Renal cortex interstitium (tissue), 11 donors: Measurements from ENCODE around the gene SYCP2L. TPM values are rescaled to one million over a fixed set of nuclear protein-coding genes. Genes with fewer than 3 reads are reported as not detected.
"Not testable (repeated sequence)": the region's sequence is repeated elsewhere in the genome, so short reads cannot be mapped to it uniquely, and the experiment has no call there.

Source experiments
- DNase-seq, 11 donors: peaks; one replicate each; pipeline ENCODE4 v3.0.0-alpha.2; 2013; ENCODE audit warnings: low read depth in 9 of 11, low spot score in 4 of 11; ENCODE audit errors: extremely low read depth in 1 of 11
- polyA plus RNA-seq, 3 donors: library from polyadenylated mRNA; unstranded; fragments of 120-200 nt; gene quantifications; one replicate each; pipeline ENCODE4 v1.2.1, GENCODE V29; 2013; ENCODE audit not compliant: insufficient read length in 3 of 3

Gene SYCP2L
- polyA plus RNA-seq, 3 donors = 3.4 to 6.1 (median 3.7) TPM

- DNase-seq = no peak
Observed at GRCh38 chr6:10874207-10874606, 12.6 kb upstream of the SYCP2L start.

- DNase-seq = no peak
Observed at GRCh38 chr6:10875026-10875425, 11.8 kb upstream of the SYCP2L start.

GRCh38 chr6:10877012-10877411 is 9.8 kb upstream of the SYCP2L start:
- DNase-seq = no peak

GRCh38 chr6:10877871-10878270 is 9.0 kb upstream of the SYCP2L start:
- no peak for DNase-seq

- no peak for DNase-seq
Observed at GRCh38 chr6:10880366-10880765, 6.5 kb upstream of the SYCP2L start.

GRCh38 chr6:10882253-10882630 is 4.6 kb upstream of the SYCP2L start:
- DNase-seq = not testable (repeated sequence)

- no peak for DNase-seq
Observed at GRCh38 chr6:10882657-10883171, 4.1 kb upstream of the SYCP2L start.

GRCh38 chr6:10883312-10884244 is 3.3 kb upstream of the SYCP2L start:
- no peak for DNase-seq

- DNase-seq = no peak
Observed at GRCh38 chr6:10884245-10884972, 2.4 kb upstream of the SYCP2L start.

- DNase-seq = not testable (repeated sequence)
Observed at GRCh38 chr6:10886365-10886690, 524 bp upstream of the SYCP2L start.

- no peak for DNase-seq
Observed at GRCh38 chr6:10890151-10890550, 3.3 kb downstream of the SYCP2L start.

GRCh38 chr6:10891960-10892359 is 5.1 kb downstream of the SYCP2L start:
- DNase-seq = no peak

- DNase-seq = no peak
Observed at GRCh38 chr6:10894958-10895357, 8.1 kb downstream of the SYCP2L start.

- no peak for DNase-seq
Observed at GRCh38 chr6:10896691-10897090, 9.8 kb downstream of the SYCP2L start.

GRCh38 chr6:10901770-10902169 is 14.9 kb downstream of the SYCP2L start:
- DNase-seq = no peak

- DNase-seq = no peak
Observed at GRCh38 chr6:10904015-10904414, 17.2 kb downstream of the SYCP2L start.

- DNase-seq = no peak
Observed at GRCh38 chr6:10908228-10908627, 21.4 kb downstream of the SYCP2L start.

- not testable (repeated sequence) for DNase-seq
Observed at GRCh38 chr6:10919520-10919919, 32.7 kb downstream of the SYCP2L start.

GRCh38 chr6:10933126-10933525 is 46.3 kb downstream of the SYCP2L start:
- DNase-seq = no peak

GRCh38 chr6:10939840-10940239 is 53.0 kb downstream of the SYCP2L start:
- DNase-seq = no peak
